Measurements from ENCODE around the gene ABHD16B.

The ABHD16B gene

GRCh38 chr20:63885264-63886053 is 24.2 kb downstream of the ABHD16B start:
- Mint-ChIP-seq H3K9me3 (no peaks in the 10 kb centered on the region), H3K4me1 (peaks cover 13 to 17% of the 10 kb centered on the region in 2 donors), H3K27me3 (no peaks in the 10 kb centered on the region), H3K27ac (peak overlapping the region; percentile 56), H3K4me3 (no peak overlapping the region), H3K36me3 (peaks cover 28 to 54% of the 10 kb centered on the region in 2 donors)
- DNase-seq: no peak
- ATAC-seq (replicated peaks): peak; percentile 34 to 80

- no peaks in the 10 kb centered on the region for H3K27me3 Mint-ChIP-seq
- H3K9me3 Mint-ChIP-seq: no peaks in the 10 kb centered on the region
- H3K36me3 Mint-ChIP-seq: peaks cover 32 to 58% of the 10 kb centered on the region in 2 donors
- no peak overlapping the region for H3K27ac Mint-ChIP-seq
- no peak overlapping the region for H3K4me3 Mint-ChIP-seq
- no peak for ATAC-seq (replicated peaks)
- no peak for DNase-seq
- peaks cover 13 to 17% of the 10 kb centered on the region in 2 donors for H3K4me1 Mint-ChIP-seq
Observed at GRCh38 chr20:63886054-63886419, 24.7 kb downstream of the ABHD16B start.

- Mint-ChIP-seq H3K4me3 (no peak overlapping the region), H3K27me3 (no peaks in the 10 kb centered on the region), H3K4me1 (peaks cover 13 to 17% of the 10 kb centered on the region in 2 donors), H3K9me3 (no peaks in the 10 kb centered on the region), H3K36me3 (peaks cover 36 to 62% of the 10 kb centered on the region in 2 donors), H3K27ac (peak overlapping the region; percentile 65)
- DNase-seq (no peak), ATAC-seq (replicated peaks) (no peak)
Observed at GRCh38 chr20:63886921-63887320, 25.6 kb downstream of the ABHD16B start.

GRCh38 chr20:63889241-63890200 is 28.2 kb downstream of the ABHD16B start:
- no peaks in the 10 kb centered on the region for H3K27me3 Mint-ChIP-seq
- H3K4me1 Mint-ChIP-seq: peaks cover 16 to 23% of the 10 kb centered on the region in 2 donors
- no peak overlapping the region for H3K4me3 Mint-ChIP-seq
- ATAC-seq (replicated peaks) (no peak), DNase-seq (no peak)
- peaks cover 27 to 43% of the 10 kb centered on the region in 2 donors for H3K36me3 Mint-ChIP-seq
- H3K9me3 Mint-ChIP-seq: no peaks in the 10 kb centered on the region
- no peak overlapping the region for H3K27ac Mint-ChIP-seq

GRCh38 chr20:63890201-63890576 is 28.9 kb downstream of the ABHD16B start:
- no peak overlapping the region for H3K27ac Mint-ChIP-seq
- H3K36me3 Mint-ChIP-seq: peaks cover 20 to 37% of the 10 kb centered on the region in 2 donors
- no peaks in the 10 kb centered on the region for H3K27me3 Mint-ChIP-seq
- H3K4me3 Mint-ChIP-seq: no peak overlapping the region
- no peaks in the 10 kb centered on the region for H3K9me3 Mint-ChIP-seq
- H3K4me1 Mint-ChIP-seq: peaks cover 12 to 19% of the 10 kb centered on the region in 2 donors
- no peak for DNase-seq
- ATAC-seq (replicated peaks): no peak

GRCh38 chr20:63890616-63891015 is 29.3 kb downstream of the ABHD16B start:
- Mint-ChIP-seq H3K9me3 (no peaks in the 10 kb centered on the region), H3K36me3 (peaks cover 20 to 32% of the 10 kb centered on the region in 2 donors), H3K4me1 (peaks cover 9 to 15% of the 10 kb centered on the region in 2 donors), H3K27me3 (no peaks in the 10 kb centered on the region), H3K27ac (no peak overlapping the region), H3K4me3 (no peak overlapping the region)
- ATAC-seq (replicated peaks) (no peak), DNase-seq (no peak)

- no peak overlapping the region for H3K27ac Mint-ChIP-seq
- ATAC-seq (replicated peaks): no peak
- H3K36me3 Mint-ChIP-seq: peaks cover 20 to 32% of the 10 kb centered on the region in 2 donors
- DNase-seq: no peak
- peaks cover 8 to 14% of the 10 kb centered on the region in 2 donors for H3K4me1 Mint-ChIP-seq
- no peaks in the 10 kb centered on the region for H3K9me3 Mint-ChIP-seq
- no peak overlapping the region for H3K4me3 Mint-ChIP-seq
- no peaks in the 10 kb centered on the region for H3K27me3 Mint-ChIP-seq
Observed at GRCh38 chr20:63891061-63892002, 30.0 kb downstream of the ABHD16B start.

- Mint-ChIP-seq H3K27me3 (no peaks in the 10 kb centered on the region), H3K4me3 (no peak overlapping the region), H3K9me3 (no peaks in the 10 kb centered on the region), H3K36me3 (peaks cover 18 to 30% of the 10 kb centered on the region in 2 donors), H3K27ac (no peak overlapping the region), H3K4me1 (peaks cover 12 to 22% of the 10 kb centered on the region in 2 donors)
- ATAC-seq (replicated peaks) (no peak), DNase-seq (no peak)
Observed at GRCh38 chr20:63892402-63892801, 31.1 kb downstream of the ABHD16B start.

- peak overlapping the region; percentile 31 for H3K27ac Mint-ChIP-seq
- H3K36me3 Mint-ChIP-seq: peaks cover 23 to 40% of the 10 kb centered on the region in 2 donors
- no peaks in the 10 kb centered on the region for H3K27me3 Mint-ChIP-seq
- ATAC-seq (replicated peaks) (no peak), DNase-seq (no peak)
- peaks cover 20 to 38% of the 10 kb centered on the region in 2 donors for H3K4me1 Mint-ChIP-seq
- no peaks in the 10 kb centered on the region for H3K9me3 Mint-ChIP-seq
- peak overlapping the region; percentile 78 to 79 for H3K4me3 Mint-ChIP-seq
Observed at GRCh38 chr20:63893999-63894357, 32.7 kb downstream of the ABHD16B start.

- Mint-ChIP-seq H3K27me3 (no peaks in the 10 kb centered on the region), H3K4me3 (peak within 1 kb of the TSS; percentile 81 to 82), H3K27ac (peak within 1 kb of the TSS; percentile 94), H3K4me1 (peaks cover 23 to 43% of the 10 kb centered on the region in 2 donors), H3K9me3 (no peaks in the 10 kb centered on the region), H3K36me3 (peaks cover 23 to 37% of the 10 kb centered on the region in 2 donors)
- DNase-seq (peak; percentile 95), ATAC-seq (replicated peaks) (peak; percentile 77 to 87)
Observed at GRCh38 chr20:63894358-63895201, 33.3 kb downstream of the ABHD16B start, which contains the start of gene DNAJC5. Gene DNAJC5 (plus strand): TSS chr20:63895126. CDS start chr20:63928346, 33,220 bp downstream.

- peaks cover 21 to 30% of the 10 kb centered on the region in 2 donors for H3K36me3 Mint-ChIP-seq
- ATAC-seq (replicated peaks): peak; percentile 10 to 15
- no peaks in the 10 kb centered on the region for H3K27me3 Mint-ChIP-seq
- no peak for DNase-seq
- peaks cover 23 to 47% of the 10 kb centered on the region in 2 donors for H3K4me1 Mint-ChIP-seq
- no peaks in the 10 kb centered on the region for H3K9me3 Mint-ChIP-seq
- H3K27ac Mint-ChIP-seq: peak overlapping the region; percentile 94
- H3K4me3 Mint-ChIP-seq: peak overlapping the region; percentile 81 to 82
Observed at GRCh38 chr20:63895202-63895951, 34.1 kb downstream of the ABHD16B start.

GRCh38 chr20:63895952-63896263 is 34.6 kb downstream of the ABHD16B start:
- DNase-seq (no peak), ATAC-seq (replicated peaks) (no peak)
- Mint-ChIP-seq H3K27ac (peak overlapping the region; percentile 94), H3K27me3 (no peaks in the 10 kb centered on the region), H3K36me3 (peaks cover 18 to 27% of the 10 kb centered on the region in 2 donors), H3K9me3 (no peaks in the 10 kb centered on the region), H3K4me1 (peaks cover 23 to 52% of the 10 kb centered on the region in 2 donors), H3K4me3 (peak overlapping the region; percentile 81 to 82)
